GM19438 (cell line): ENCODE results near the gene RGL1.

Experiments
- ATAC-seq: cut with Tn5 transposase; IDR thresholded peaks from one replicate; pipeline ENCODE4 v1.9.1; 2021; ENCODE audit warnings: low read depth; ENCODE audit not compliant: unreplicated experiment

Gene RGL1

DNA sequence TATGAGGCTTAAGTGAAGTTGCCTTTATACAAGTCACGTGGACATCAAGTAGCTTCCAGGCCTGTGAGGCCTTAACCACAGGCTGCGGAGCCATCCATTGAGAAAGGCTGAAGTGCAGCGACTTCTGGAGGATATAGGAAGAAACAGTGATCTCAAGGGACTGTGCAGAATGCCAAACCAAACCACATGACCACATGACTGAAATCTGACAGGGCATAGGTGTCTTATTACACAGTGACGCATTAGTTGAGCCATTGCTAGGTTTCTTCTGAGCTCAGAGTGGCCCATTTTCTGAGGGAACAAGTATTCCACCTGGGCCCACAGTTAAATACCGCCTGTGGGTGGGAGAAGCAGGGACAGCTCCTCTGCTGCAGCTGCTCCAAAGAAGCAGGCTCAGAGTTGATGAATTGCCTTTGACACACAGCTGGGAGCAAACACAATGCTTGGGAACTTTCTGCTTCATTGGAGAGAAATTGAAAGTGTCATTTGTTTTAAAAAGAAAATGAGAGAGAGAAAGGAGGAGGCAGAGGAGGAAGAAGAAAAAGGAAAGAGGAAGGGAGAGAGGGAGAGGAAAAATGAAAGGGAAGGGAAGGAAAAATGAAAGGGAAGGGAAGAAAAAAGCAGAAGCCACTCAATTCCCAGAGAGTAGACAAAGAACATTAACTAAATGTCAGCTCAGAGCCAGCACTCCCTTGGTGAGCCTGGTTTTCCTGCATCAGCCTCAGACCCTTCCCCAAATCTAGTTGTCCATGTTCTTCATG, 138.2 kb downstream of the RGL1 start:
- ATAC-seq: peak; percentile 95

DNA sequence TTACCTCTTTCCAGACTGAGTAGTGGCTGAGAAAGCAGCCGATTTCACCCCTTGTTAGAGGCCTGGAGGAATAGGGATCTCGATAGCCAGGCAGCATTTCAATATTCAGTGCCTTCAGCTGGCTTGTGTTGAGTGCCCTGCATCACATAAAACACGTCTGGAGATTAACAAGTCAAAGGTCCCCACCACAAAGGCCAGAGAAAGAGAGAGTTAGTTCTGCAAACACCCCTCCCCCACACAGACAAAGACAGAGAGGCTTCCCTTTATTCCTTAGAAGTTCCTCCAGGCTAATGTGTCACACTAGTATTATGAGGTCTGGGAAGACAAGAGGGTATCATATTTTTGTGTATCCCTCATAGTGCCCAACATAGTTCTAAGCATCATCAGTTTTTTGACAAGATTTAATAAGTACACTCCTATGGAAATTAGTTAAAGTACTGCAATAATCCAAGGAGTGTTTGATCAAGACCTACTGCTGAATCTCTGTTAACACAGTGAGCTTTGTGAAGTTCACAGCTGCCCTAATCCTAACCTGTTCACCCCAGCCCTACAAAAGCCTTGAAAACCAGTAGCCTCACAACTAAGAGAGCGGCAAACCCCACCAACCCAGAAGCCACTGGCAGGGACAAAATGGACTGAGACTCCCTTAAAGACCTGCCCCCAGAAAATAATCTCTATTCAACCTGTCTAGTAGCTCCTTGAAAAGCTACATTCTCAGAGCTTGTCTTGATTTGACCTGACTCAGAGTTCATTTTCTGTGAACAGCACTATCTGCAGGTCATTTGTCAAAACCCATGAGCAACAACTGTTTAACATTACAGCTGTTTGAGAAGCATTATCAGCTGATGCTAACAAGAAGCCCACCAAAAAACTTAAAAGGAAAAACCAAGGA, 140.8 kb downstream of the RGL1 start:
- ATAC-seq: no peak

DNA sequence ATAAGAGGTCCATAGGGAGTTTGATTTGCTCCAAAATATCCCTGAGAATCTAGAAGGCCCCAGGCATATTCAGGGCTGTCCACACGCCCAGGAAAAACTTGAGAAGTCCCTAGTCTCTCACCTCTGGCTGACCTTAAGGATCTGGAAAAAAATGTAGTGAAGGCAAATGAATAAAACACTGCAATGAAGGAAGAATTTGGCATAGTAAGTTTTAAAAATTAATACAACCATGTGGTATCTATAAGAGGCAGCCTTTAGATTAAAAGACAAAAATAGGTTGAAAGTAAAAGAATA, 141.3 kb downstream of the RGL1 start:
- no peak for ATAC-seq

DNA sequence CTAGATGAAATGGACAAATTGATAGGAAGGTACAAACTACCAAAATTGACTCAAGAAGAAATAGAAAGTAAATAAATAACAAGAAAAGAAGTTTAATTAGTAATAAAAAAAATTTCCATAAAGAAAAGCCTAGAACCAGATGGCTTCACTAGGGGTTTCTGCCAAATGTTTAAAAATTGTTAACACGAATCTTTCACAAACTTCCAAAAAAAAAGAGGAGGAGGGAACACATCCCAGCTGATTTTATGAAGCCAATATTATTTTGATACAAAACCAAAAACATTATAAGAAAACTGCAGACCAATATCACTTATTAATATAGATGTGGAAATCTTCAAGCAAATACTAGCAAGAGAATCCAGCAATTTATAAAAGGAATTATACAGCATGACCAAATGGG, 143.1 kb downstream of the RGL1 start:
- ATAC-seq: no peak

GRCh38 chr1:183952101-183952500, 147.2 kb downstream of the RGL1 start:
- ATAC-seq: no peak

- ATAC-seq: no peak
These were observed 148.1 kb downstream of the RGL1 start for GRCh38 chr1:183953031-183953430.

GRCh38 chr1:183954496-183954895, 149.6 kb downstream of the RGL1 start:
- ATAC-seq: no peak

GRCh38 chr1:183956559-183957188, 151.8 kb downstream of the RGL1 start:
- peak; percentile 99 for ATAC-seq

DNA sequence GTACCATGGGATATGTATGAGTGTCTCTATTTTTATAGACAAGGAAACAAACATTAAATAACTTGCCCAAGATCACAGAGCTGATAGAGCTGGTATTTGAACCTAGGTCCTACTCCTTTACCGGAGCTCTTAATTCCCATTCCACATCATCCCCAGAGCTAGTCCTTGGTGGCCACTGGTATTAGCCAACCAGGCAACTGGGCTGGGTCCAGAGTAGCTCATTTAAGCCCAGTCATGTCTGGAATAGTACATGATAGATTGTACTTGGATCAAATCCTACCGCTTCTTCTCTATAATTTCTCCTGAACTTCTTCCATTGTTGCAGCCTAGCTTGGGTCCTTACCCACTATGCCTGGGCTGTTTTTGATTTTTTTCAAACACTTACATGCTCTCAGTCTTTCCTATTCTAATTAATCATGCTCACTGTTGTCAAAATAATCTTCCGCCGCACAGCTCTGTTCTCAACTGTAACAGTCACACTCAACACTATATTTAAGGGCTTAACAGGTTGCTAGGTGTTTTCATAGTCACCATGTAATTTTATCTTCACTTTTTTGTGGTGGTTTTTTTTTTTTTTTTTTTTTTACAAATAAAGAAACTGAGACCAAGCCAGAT, 152.4 kb downstream of the RGL1 start:
- ATAC-seq: no peak

DNA sequence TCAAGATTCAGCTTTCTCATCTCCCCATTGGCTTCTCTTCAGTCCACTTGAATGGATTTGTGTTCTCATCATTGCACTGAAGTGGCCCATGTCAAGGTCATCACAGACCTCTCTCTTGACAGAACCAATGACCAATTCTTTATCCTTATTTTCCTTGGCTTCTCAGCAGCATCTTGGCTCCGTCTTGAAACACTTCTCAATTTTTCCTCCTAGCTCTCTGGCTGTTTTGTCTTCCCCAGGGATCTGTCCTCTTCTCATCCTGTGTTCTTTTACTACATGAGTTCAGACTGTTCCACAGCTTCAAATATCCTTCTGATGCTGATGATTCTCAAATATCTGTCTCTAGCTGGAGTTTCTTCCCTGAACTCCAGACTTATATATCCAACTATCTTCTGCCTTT, 154.0 kb downstream of the RGL1 start:
- ATAC-seq: no peak

- no peak for ATAC-seq
These were observed 156.2 kb downstream of the RGL1 start for GRCh38 chr1:183961132-183961531.

DNA sequence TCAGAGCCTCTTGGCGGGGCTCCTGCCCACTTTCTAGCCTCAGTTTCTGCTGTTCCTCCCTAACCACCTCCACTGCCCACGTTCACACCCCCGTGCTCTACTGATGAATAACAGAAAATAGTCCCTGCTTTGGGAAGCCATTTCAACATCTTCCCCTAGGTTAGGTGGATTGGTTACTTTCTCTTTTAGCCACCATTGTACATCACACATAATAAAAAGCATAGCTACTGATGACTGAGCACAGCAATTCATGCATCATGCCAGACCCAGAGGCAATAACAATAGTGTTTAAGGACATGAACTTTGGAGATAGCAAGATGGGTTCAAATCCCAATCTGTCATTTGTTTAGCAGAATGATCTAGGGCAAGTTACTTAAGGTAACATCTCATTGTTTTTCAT, 158.0 kb downstream of the RGL1 start:
- no peak for ATAC-seq

- no peak for ATAC-seq
These were observed 160.8 kb downstream of the RGL1 start for GRCh38 chr1:183965726-183966125.

DNA sequence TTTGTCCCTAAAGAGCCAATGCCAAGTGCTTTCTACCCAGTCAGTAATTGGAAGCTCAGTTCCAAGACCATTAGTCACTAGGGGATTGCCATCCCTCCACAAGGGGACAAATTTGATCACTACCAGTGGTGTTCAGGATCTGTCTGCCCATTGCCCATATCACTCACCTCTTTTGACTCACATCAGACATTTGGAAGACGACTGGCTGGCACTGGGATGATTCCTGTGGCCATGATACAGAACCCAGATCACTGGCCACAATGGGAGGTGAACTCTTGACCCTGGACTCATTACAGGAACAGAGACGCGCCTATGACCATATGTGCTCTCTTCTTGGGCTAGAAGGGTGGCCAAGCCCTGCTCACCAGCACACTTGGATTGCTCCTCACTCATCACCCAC, 161.6 kb downstream of the RGL1 start:
- no peak for ATAC-seq

DNA sequence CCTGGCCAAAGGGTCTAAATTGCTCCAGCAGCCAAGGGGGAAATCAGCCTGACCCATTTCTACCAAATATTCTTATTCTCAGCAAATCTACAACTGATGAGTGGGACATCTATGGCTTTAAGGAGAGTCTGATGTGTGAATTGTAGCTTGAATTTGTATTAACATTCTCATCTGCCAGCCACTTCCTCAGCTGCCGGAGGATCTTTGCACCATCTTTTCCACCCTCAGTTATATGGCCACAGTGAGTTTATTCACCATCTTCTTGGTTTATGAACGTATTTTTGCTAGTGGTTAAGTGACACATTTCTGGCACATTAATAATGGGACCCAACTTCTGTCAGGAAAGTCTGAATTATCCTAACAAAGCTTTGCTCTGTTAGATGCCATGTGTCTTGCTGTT, 163.0 kb downstream of the RGL1 start:
- no peak for ATAC-seq

DNA sequence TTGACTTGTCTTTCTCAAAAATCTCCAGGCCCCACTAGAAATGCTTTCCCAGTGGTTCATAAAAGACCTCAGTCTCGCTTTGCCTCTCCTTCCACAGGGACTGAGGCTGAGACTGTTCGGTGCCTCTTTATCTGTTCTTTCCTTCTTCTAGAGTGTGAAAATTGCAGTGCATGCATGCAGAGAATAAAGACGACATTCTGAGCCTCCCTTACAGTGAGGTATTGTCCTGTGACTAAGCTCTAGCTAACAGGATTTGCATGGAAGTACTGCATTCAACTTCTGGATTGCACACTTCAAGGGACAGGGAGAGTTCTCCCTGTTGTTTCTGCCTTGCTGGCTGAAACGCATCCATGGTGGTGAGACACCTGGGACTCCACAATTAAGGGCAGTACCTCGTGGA, 163.5 kb downstream of the RGL1 start:
- ATAC-seq: no peak

GRCh38 chr1:183970516-183971300, 165.8 kb downstream of the RGL1 start:
- ATAC-seq: no peak

GRCh38 chr1:183975651-183976050, 170.7 kb downstream of the RGL1 start:
- no peak for ATAC-seq

DNA sequence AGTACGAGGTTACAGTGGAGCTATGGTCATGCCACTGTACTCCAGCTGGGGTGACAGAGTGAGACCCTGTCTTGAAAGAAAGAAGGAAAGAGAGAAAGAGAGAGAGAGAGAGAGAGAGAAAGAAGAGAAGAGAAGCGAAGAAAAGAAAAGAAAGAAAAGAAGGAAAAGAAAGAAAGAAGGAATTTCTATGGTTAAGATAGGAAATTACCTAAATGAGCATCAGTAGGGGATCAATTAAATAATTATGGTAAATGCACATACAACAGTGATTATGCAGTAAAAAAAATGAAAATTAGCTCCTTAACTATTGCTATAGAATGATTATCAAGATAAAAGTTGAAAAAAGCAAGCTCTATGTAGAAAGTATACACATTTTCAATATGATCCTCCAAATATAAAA, 172.8 kb downstream of the RGL1 start:
- no peak for ATAC-seq
